BLaER1 (cell line): ENCODE data around the gene CITED2.
"Not testable (repeated sequence)": the region's sequence is repeated elsewhere in the genome, so short reads cannot be mapped to it uniquely, and the experiment has no call there.

Experiments
- H3K27ac ChIP-seq: shearing (Covaris generic); formaldehyde crosslinking; 2 replicates; pipeline ENCODE4 v1.8.1; 2022
- H3K27me3 ChIP-seq: shearing (Covaris generic); formaldehyde crosslinking; 2 replicates; pipeline ENCODE4 v1.8.1; 2022
- H3K36me3 ChIP-seq: shearing (Covaris generic); formaldehyde crosslinking; 2 replicates; pipeline ENCODE4 v1.8.1; 2022
- H3K4me1 ChIP-seq: shearing (Covaris generic); formaldehyde crosslinking; 2 replicates; pipeline ENCODE4 v1.8.1; 2022
- H3K4me2 ChIP-seq: shearing (Covaris generic); formaldehyde crosslinking; 2 replicates; pipeline ENCODE4 v1.8.1; 2022
- H3K4me3 ChIP-seq: shearing (Covaris generic); formaldehyde crosslinking; 2 replicates; pipeline ENCODE4 v1.8.1; 2022
- H3K9ac ChIP-seq: shearing (Covaris generic); formaldehyde crosslinking; 2 replicates; pipeline ENCODE4 v1.8.1; 2022
- H3K9me3 ChIP-seq: shearing (Covaris generic); formaldehyde crosslinking; 2 replicates; pipeline ENCODE4 v1.8.1; 2022
- H4K20me1 ChIP-seq: shearing (Covaris generic); formaldehyde crosslinking; 2 replicates; pipeline ENCODE4 v1.8.1; 2022
- Cebpa-rat ChIP-seq: shearing (Covaris generic); IDR thresholded peaks from 2 replicates; pipeline ENCODE4 v1.8.1; 2022

The CITED2 gene, protein sequence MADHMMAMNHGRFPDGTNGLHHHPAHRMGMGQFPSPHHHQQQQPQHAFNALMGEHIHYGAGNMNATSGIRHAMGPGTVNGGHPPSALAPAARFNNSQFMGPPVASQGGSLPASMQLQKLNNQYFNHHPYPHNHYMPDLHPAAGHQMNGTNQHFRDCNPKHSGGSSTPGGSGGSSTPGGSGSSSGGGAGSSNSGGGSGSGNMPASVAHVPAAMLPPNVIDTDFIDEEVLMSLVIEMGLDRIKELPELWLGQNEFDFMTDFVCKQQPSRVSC

DNA sequence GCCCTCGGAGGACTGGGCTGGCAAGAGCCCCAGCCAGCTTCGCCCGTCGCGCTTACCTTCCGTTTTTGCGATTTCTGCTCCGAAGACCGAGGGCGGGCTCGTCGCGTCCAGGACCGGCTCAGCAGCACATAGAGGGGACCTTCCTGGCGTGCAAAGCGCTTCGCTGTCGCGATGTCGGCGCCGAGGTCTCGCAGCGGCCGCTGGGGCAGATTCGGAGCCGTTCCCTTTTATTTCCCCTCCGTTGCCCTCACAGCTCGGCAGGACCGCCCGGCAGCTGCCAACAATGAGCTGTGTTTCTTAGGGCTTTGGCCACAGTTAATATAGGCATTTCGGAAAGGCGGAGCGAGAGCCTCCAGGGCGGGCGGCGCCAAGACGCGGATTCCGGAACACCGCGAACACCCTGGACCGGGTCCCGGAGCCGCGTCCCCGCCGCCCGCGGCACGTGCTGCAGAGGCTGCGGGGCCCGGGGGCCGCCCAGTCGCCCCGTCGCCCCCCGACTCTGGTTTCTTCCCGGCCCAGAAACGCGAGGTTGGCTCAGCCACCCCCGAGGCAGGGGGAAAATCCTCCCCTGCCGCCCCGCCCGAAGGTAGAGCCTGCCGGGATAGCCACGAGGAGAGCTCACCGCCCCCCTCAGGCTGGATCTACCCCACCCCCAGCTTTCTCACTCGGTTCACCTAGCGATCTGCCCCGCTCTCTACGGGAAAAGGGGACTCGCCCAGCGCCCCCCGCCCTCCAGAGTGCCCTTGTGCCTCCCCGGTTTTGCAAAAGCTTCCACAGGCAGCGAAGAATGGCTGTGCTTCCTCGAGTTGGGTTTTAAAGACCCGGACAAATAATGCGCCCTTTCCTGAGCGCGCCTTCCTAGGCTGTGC is at the start of gene CITED2:
Gene CITED2 (minus strand): TSS at position 292 of the 869 bp plus-strand sequence. CDS start 704 bp downstream, outside the sequence.
- peak within 1 kb of the TSS; percentile 88 for H3K4me2 ChIP-seq
- no peaks in the 10 kb centered on the region for H3K27me3 ChIP-seq
- H3K4me1 ChIP-seq, result peaks cover 37% of the 10 kb centered on the region
- H3K9ac ChIP-seq, result peak within 1 kb of the TSS; percentile 92
- no peak for TF ChIP-seq Cebpa-rat
- H3K36me3 ChIP-seq, result peaks cover 7% of the 10 kb centered on the region; the same call in 1 of the 2 replicates
- H3K4me3 ChIP-seq, result peak within 1 kb of the TSS; percentile 82
- peaks cover 34% of the 10 kb centered on the region for H4K20me1 ChIP-seq
- no peaks in the 10 kb centered on the region for H3K9me3 ChIP-seq
- H3K27ac ChIP-seq, result peak within 1 kb of the TSS; percentile 98

DNA sequence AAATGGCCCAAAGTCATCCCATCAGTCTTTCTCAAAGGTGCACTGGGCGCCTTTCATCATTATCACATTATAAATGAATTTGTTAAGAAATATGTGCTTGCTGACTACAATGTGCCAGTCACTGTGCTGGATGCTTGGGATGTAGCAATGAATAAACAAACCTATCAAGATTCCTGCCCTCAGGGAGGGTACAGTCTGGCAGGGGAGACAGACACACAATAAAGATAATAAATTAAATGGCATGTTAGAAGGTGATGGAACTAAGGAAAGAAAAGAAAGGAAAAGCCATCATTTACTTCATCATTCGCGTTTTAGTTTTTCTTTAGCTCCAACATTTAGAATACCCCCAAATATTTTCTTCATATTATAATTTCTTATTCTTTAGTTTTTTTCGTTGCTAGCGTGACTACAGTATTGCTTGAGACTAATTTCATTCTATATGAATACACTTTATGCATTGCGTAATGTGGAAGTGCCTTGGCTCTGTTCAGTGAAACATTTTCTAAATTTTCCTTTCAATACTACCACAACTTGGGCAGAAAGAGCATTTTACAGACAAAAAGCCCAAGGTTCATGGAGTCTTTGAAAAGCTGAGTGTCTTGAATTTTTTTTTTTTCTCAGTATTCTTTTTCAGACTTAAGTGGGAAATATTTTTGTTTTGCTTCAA is 48.7 kb upstream of the CITED2 start:
- peak; percentile 9; the same call in 1 of the 2 replicates for TF ChIP-seq Cebpa-rat
- H3K4me2 ChIP-seq, result no peak overlapping the region
- H3K36me3 ChIP-seq, result no peaks in the 10 kb centered on the region
- H3K4me1 ChIP-seq, result no peaks in the 10 kb centered on the region; the same call in 1 of the 2 replicates
- no peaks in the 10 kb centered on the region for H3K9me3 ChIP-seq
- no peak overlapping the region for H3K9ac ChIP-seq
- no peaks in the 10 kb centered on the region for H3K27me3 ChIP-seq
- H4K20me1 ChIP-seq, result no peaks in the 10 kb centered on the region
- H3K27ac ChIP-seq, result no peak overlapping the region
- H3K4me3 ChIP-seq, result no peak overlapping the region

- Histone ChIP-seq H3K27me3 (no peaks in the 10 kb centered on the region), H3K9me3 (no peaks in the 10 kb centered on the region), H3K27ac (no peak overlapping the region), H4K20me1 (no peaks in the 10 kb centered on the region), H3K4me2 (no peak overlapping the region), H3K36me3 (no peaks in the 10 kb centered on the region), H3K9ac (no peak overlapping the region), H3K4me3 (no peak overlapping the region), H3K4me1 (no peaks in the 10 kb centered on the region; the same call in 1 of the 2 replicates)
- no peak for TF ChIP-seq Cebpa-rat
Measured at GRCh38 chr6:139422105-139423036, 47.9 kb upstream of the CITED2 start.

- Histone ChIP-seq H4K20me1 (no peaks in the 10 kb centered on the region), H3K9ac (no peak overlapping the region), H3K9me3 (no peaks in the 10 kb centered on the region), H3K4me1 (no peaks in the 10 kb centered on the region; the same call in 1 of the 2 replicates), H3K27me3 (no peaks in the 10 kb centered on the region), H3K4me3 (no peak overlapping the region), H3K36me3 (no peaks in the 10 kb centered on the region), H3K27ac (no peak overlapping the region), H3K4me2 (no peak overlapping the region)
- TF ChIP-seq Cebpa-rat, result no peak
Measured at GRCh38 chr6:139418481-139419132, 44.2 kb upstream of the CITED2 start.

DNA sequence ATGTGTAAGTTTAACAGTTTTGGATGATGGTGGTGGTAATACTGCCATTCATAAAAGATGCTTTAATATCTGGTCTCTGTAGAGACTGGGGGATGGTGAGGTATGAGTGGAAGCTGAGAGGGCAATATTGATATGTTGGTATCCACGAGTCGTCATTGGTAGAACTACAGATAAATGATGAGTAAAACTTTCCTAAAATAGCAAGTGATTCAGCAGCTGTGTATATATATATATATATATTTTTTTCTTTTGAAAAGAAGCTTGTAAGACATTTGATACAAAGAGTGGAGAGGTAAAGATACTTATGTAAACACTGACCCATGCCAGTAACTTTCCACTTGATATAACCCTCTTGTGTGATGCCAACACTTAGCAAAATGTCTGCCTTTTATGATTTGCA is 41.7 kb upstream of the CITED2 start:
- H3K9ac ChIP-seq, result no peak overlapping the region
- no peaks in the 10 kb centered on the region for H3K27me3 ChIP-seq
- H3K27ac ChIP-seq, result no peak overlapping the region
- no peak overlapping the region for H3K4me3 ChIP-seq
- no peaks in the 10 kb centered on the region for H3K36me3 ChIP-seq
- no peaks in the 10 kb centered on the region for H3K4me1 ChIP-seq
- no peak overlapping the region for H3K4me2 ChIP-seq
- no peaks in the 10 kb centered on the region for H4K20me1 ChIP-seq
- no peaks in the 10 kb centered on the region for H3K9me3 ChIP-seq
- TF ChIP-seq Cebpa-rat, result no peak

- no peak overlapping the region for H3K4me2 ChIP-seq
- no peak overlapping the region for H3K9ac ChIP-seq
- H3K36me3 ChIP-seq, result no peaks in the 10 kb centered on the region
- no peak overlapping the region for H3K27ac ChIP-seq
- H4K20me1 ChIP-seq, result no peaks in the 10 kb centered on the region
- no peak for TF ChIP-seq Cebpa-rat
- H3K27me3 ChIP-seq, result no peaks in the 10 kb centered on the region
- H3K4me3 ChIP-seq, result no peak overlapping the region
- no peaks in the 10 kb centered on the region for H3K4me1 ChIP-seq
- H3K9me3 ChIP-seq, result no peaks in the 10 kb centered on the region
Measured at GRCh38 chr6:139415365-139415764, 40.9 kb upstream of the CITED2 start.

GRCh38 chr6:139412103-139412502 is 37.7 kb upstream of the CITED2 start:
- H4K20me1 ChIP-seq, H3K27ac ChIP-seq, H3K36me3 ChIP-seq, H3K9me3 ChIP-seq, H3K4me1 ChIP-seq, H3K4me2 ChIP-seq, H3K4me3 ChIP-seq, H3K27me3 ChIP-seq, H3K9ac ChIP-seq: not testable (repeated sequence)

GRCh38 chr6:139409026-139409425 is 34.6 kb upstream of the CITED2 start:
- no peaks in the 10 kb centered on the region for H3K27me3 ChIP-seq
- H3K27ac ChIP-seq, result no peak overlapping the region
- no peak overlapping the region for H3K4me3 ChIP-seq
- H3K4me1 ChIP-seq, result no peaks in the 10 kb centered on the region
- TF ChIP-seq Cebpa-rat, result no peak
- H3K4me2 ChIP-seq, result no peak overlapping the region
- no peak overlapping the region for H3K9ac ChIP-seq
- no peaks in the 10 kb centered on the region for H3K9me3 ChIP-seq
- no peaks in the 10 kb centered on the region for H3K36me3 ChIP-seq
- no peaks in the 10 kb centered on the region for H4K20me1 ChIP-seq

DNA sequence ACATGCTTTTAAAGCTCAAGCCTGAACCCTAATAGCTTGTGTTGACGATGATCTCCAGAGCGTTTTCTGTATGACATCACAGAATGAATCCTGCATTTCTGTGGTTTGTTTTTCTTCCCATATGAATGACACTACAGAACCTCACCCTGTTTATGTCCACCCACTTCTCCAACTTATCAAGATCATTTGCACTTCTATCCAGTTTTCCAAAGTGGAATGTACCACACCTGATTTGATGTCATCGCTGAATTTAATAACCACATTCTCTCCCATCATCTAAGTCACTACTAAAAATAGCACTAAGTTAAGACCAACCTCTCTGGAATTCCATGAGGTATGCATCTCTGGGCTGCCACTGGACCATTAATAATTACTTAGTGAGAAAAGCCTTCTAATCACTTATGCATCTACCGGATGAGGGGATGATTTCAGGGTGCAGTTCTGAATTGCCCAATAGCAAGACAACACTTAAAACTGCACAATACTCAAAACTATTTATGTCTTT is 33.3 kb upstream of the CITED2 start:
- H4K20me1 ChIP-seq, result no peaks in the 10 kb centered on the region
- H3K9ac ChIP-seq, result no peak overlapping the region
- H3K4me1 ChIP-seq, result no peaks in the 10 kb centered on the region
- H3K4me2 ChIP-seq, result no peak overlapping the region
- H3K27me3 ChIP-seq, result no peaks in the 10 kb centered on the region
- no peak overlapping the region for H3K4me3 ChIP-seq
- no peaks in the 10 kb centered on the region for H3K36me3 ChIP-seq
- no peaks in the 10 kb centered on the region for H3K9me3 ChIP-seq
- TF ChIP-seq Cebpa-rat, result no peak
- no peak overlapping the region for H3K27ac ChIP-seq
